H1 (cell line): ENCODE results near the gene RAI14. TPM values are rescaled to one million over a fixed set of nuclear protein-coding genes. Genes with fewer than 3 reads are reported as not detected.

Experiments
- CTCF ChIA-PET: fragments of 300-600 bp; sonication (Branson Sonifier 250); formaldehyde crosslinking; loops from one replicate; lab custom pipeline; 2021; ENCODE audit not compliant: partially characterized antibody; lab: Charles Lee
- POLR2A ChIA-PET: fragments of 300-600 bp; sonication (Branson Sonifier 250); formaldehyde crosslinking; loops from one replicate; lab custom pipeline; 2021; ENCODE audit warnings: inconsistent platforms; ENCODE audit not compliant: partially characterized antibody; lab: Charles Lee
- DNase-seq, 2 experiments: peaks; one replicate each; pipeline versions ENCODE4 v3.0.0 to v3.0.0-alpha.2; 2010 to 2022; ENCODE audit warnings: low spot score in 2 of 2, low read depth in 1 of 2, mixed read lengths in 1 of 2
- FAIRE-seq: peaks from 2 replicates; lab custom pipeline; 2011; peaks lifted over from hg19 to GRCh38; lab: Jason Lieb, UNC
- H2AFZ ChIP-seq: 2 replicates; pipeline ENCODE4 v1.8.1; 2012; ENCODE audit warnings: low read length, inconsistent platforms
- H2AK5ac ChIP-seq: 2 replicates; pipeline ENCODE4 v1.6.1; 2013; ENCODE audit warnings: low read depth, low read length
- H2BK120ac ChIP-seq: replicated peaks from 2 replicates; pipeline ENCODE3; 2013; ENCODE audit warnings: low read depth, low read length, inconsistent platforms
- H2BK12ac ChIP-seq: 2 replicates; pipeline ENCODE4 v1.6.1; 2013; ENCODE audit warnings: low read depth, low read length
- H2BK15ac ChIP-seq: 2 replicates; pipeline ENCODE4 v1.6.1; 2013; ENCODE audit warnings: low read length
- H2BK20ac ChIP-seq: 2 replicates; pipeline ENCODE4 v1.6.1; 2013; ENCODE audit warnings: low read length
- H2BK5ac ChIP-seq: 2 replicates; pipeline ENCODE4 v1.6.1; 2013; ENCODE audit warnings: low read depth, low read length
- H3K14ac ChIP-seq: 2 replicates; pipeline ENCODE4 v1.6.1; 2013; ENCODE audit warnings: inconsistent platforms; ENCODE audit not compliant: insufficient read length
- H3K18ac ChIP-seq: 2 replicates; pipeline ENCODE4 v1.6.1; 2013; ENCODE audit warnings: low read length; ENCODE audit errors: extremely low read depth
- H3K23ac ChIP-seq: 2 replicates; pipeline ENCODE4 v1.6.1; 2013; ENCODE audit warnings: inconsistent platforms; ENCODE audit not compliant: insufficient read length
- H3K23me2 ChIP-seq: 2 replicates; pipeline ENCODE4 v1.6.1; 2013; ENCODE audit warnings: low read depth, low read length
- H3K27ac ChIP-seq: 2 replicates; pipeline ENCODE4 v1.6.1; 2011; ENCODE audit warnings: low read depth, low read length, inconsistent platforms
- H3K27me3 ChIP-seq, 4 experiments: replicated peaks in 1 of 4; 1 replicate in 1 of 4; 2 replicates in 3 of 4; pipeline versions ENCODE4 v1.6.1 to v1.8.1; 2011 to 2013; ENCODE audit warnings: low read length in 3 of 4, mild to moderate bottlenecking in 3 of 4, inconsistent platforms in 2 of 4, mixed read lengths in 2 of 4, moderate library complexity in 1 of 4; ENCODE audit not compliant: control insufficient read depth in 3 of 4, insufficient read depth in 3 of 4; ENCODE audit errors: extremely low read depth in 1 of 4
- H3K36me3 ChIP-seq, 4 experiments: 2 replicates each; pipeline versions ENCODE4 v1.6.1 to v1.8.1; 2011 to 2013; ENCODE audit warnings: mild to moderate bottlenecking in 4 of 4, low read length in 3 of 4, moderate library complexity in 2 of 4, control low read depth in 1 of 4, inconsistent platforms in 1 of 4; ENCODE audit not compliant: insufficient read depth in 4 of 4, control insufficient read depth in 2 of 4
- H3K4ac ChIP-seq: replicated peaks from 2 replicates; pipeline ENCODE3; 2013; ENCODE audit warnings: low read length, low read depth, mixed read lengths, inconsistent platforms; ENCODE audit not compliant: insufficient read length
- H3K4me1 ChIP-seq, 4 experiments: replicated peaks in 1 of 4; 1 replicate in 1 of 4; 2 replicates in 3 of 4; pipeline versions ENCODE4 v1.6.1 to v1.8.1; 2011 to 2013; ENCODE audit warnings: low read length in 3 of 4, inconsistent platforms in 2 of 4, mixed read lengths in 1 of 4; ENCODE audit not compliant: insufficient read depth in 4 of 4, control insufficient read depth in 3 of 4
- H3K4me2 ChIP-seq, 2 experiments: 2 replicates each; pipeline versions ENCODE4 v1.6.1 to v1.8.1; 2011 to 2013; ENCODE audit warnings: low read depth in 2 of 2, low read length in 2 of 2, control low read depth in 1 of 2, inconsistent platforms in 1 of 2, mild to moderate bottlenecking in 1 of 2; ENCODE audit not compliant: insufficient read depth in 1 of 2
- H3K4me3 ChIP-seq, 4 experiments: fragments of 200-600, 300-600 bp in 1 of 4; sonication (generic), shearing (Covaris generic), sonication (Bioruptor Twin) in 1 of 4; 2 replicates each; pipeline versions ENCODE4 v1.5.1 to v1.8.1; 2011 to 2016; ENCODE audit warnings: low read length in 4 of 4, low read depth in 3 of 4, control low read depth in 2 of 4, inconsistent platforms in 2 of 4, mild to moderate bottlenecking in 2 of 4, mixed read lengths in 1 of 4, moderate library complexity in 1 of 4; ENCODE audit not compliant: insufficient read depth in 2 of 4; ENCODE audit errors: extremely low read depth in 1 of 4
- H3K56ac ChIP-seq: replicated peaks from 2 replicates; pipeline ENCODE3; 2013; ENCODE audit warnings: low read depth, mild to moderate bottlenecking, mixed read lengths, low read length, inconsistent platforms; ENCODE audit not compliant: insufficient read length
- H3K79me1 ChIP-seq: 2 replicates; pipeline ENCODE4 v1.6.1; 2013; ENCODE audit warnings: low read depth, low read length, control low read depth
- H3K79me2 ChIP-seq, 2 experiments: 2 replicates each; pipeline versions ENCODE4 v1.6.1 to v1.8.1; 2012 to 2013; ENCODE audit warnings: low read length in 2 of 2, mild to moderate bottlenecking in 2 of 2, inconsistent platforms in 1 of 2; ENCODE audit not compliant: insufficient read depth in 2 of 2, control insufficient read depth in 1 of 2
- H3K9ac ChIP-seq, 4 experiments: replicated peaks in 1 of 4; 1 replicate in 1 of 4; 2 replicates in 3 of 4; pipeline versions ENCODE4 v1.6.1 to v1.8.1; 2011 to 2013; ENCODE audit warnings: low read depth in 3 of 4, low read length in 3 of 4, control low read depth in 2 of 4, mild to moderate bottlenecking in 2 of 4, moderate library complexity in 2 of 4, inconsistent platforms in 1 of 4; ENCODE audit errors: extremely low read depth in 1 of 4
- H3K9me3 ChIP-seq, 2 experiments: 2 replicates each; pipeline versions ENCODE4 v1.6.1 to v1.8.1; 2012 to 2013; ENCODE audit warnings: mild to moderate bottlenecking in 2 of 2, moderate library complexity in 2 of 2, control low read depth in 1 of 2, inconsistent platforms in 1 of 2, low read depth in 1 of 2, low read length in 1 of 2, mixed read lengths in 1 of 2; ENCODE audit not compliant: insufficient read depth in 2 of 2
- H4K20me1 ChIP-seq, 2 experiments: replicated peaks in 1 of 2; 2 replicates each; pipeline versions ENCODE3 to v1.8.1; 2011 to 2013; ENCODE audit warnings: inconsistent platforms in 2 of 2, low read length in 2 of 2, mild to moderate bottlenecking in 1 of 2; ENCODE audit not compliant: insufficient read depth in 2 of 2, control insufficient read depth in 1 of 2
- H4K5ac ChIP-seq: 2 replicates; pipeline ENCODE4 v1.6.1; 2013; ENCODE audit warnings: low read length, low read depth, mixed read lengths, inconsistent platforms; ENCODE audit not compliant: insufficient read length
- H4K8ac ChIP-seq: 2 replicates; pipeline ENCODE4 v1.8.0; 2013; ENCODE audit warnings: mild to moderate bottlenecking, moderate library complexity, low read length, inconsistent platforms; ENCODE audit not compliant: insufficient read depth; ENCODE audit errors: extremely low read depth
- H4K91ac ChIP-seq: replicated peaks from 2 replicates; pipeline ENCODE3; 2013; ENCODE audit warnings: low read length, mixed read lengths, inconsistent platforms; ENCODE audit not compliant: insufficient read length
- WGBS, 2 experiments: shearing (Covaris generic) in 1 of 2; methylation state at CpG; one replicate each; pipeline versions ENCODE4 v1.1.6 to v1.1.7; 2013 to 2015; ENCODE audit warnings: low lambda C conversion rate in 2 of 2, mixed read lengths in 2 of 2, inconsistent platforms in 1 of 2, low coverage in 1 of 2, missing lambda C conversion rate in 1 of 2; ENCODE audit not compliant: insufficient replicate concordance in 2 of 2, insufficient coverage in 1 of 2, insufficient read length in 1 of 2; ENCODE audit errors: extremely low coverage in 1 of 2, missing lambda C conversion rate in 1 of 2; 5-methylcytosine and 5-hydroxymethylcytosine counted together
- polyA plus RNA-seq, 7 experiments: library from polyadenylated mRNA; depleted of rRNA in 3 of 7; stranded (reverse) in 5 of 7; unstranded in 2 of 7; fragments of >200 nt in 5 of 7; fragments of 200-250 nt in 2 of 7; gene quantifications; 1 replicate in 5 of 7; 2 replicates in 1 of 7; 4 replicates in 1 of 7; pipeline versions ENCODE4 v1.2.1 to v1.2.3, GENCODE V29; 2011 to 2013; ENCODE audit warnings: missing spikeins in 2 of 7, mixed read lengths in 2 of 7
- total RNA-seq: library from RNA; stranded (reverse); fragmentation: NEBNext Ultra II Directional; extraction: Animal tissue kit (Norgen Biotek cat#: 25700); gene quantifications from 2 replicates; pipeline ENCODE4 v1.2.1, GENCODE V29; 2021

RAI14 gene
- total and polyA plus RNA-seq, 2 of the 8 experiments (the other 6 are each of a cell fraction or from before 2014, with no cell fraction given) = 48.4 to 210 TPM

- POLR2A ChIA-PET = interaction anchor here (1.0 to 2.2 kb wide), 5 partner anchors 9 to 213 kb away, joined by 4 to 11 read pairs (median 5); no protein-coding TSS in a partner anchor
- H3K9ac ChIP-seq = no peak overlapping the region
These were observed 30.7 kb downstream of the RAI14 start for GRCh38 chr5:34686762-34687268.

More at GRCh38 chr5:34686762-34687268, 30.7 kb downstream of the RAI14 start:
- H2AK5ac ChIP-seq = no peak overlapping the region
- H2BK15ac ChIP-seq = no peak overlapping the region
- no peak for FAIRE-seq
- H3K9me3 ChIP-seq = no peaks in the 10 kb centered on the region
- no peaks in the 10 kb centered on the region; the same call in none of the 2 replicates for H3K23me2 ChIP-seq
- WGBS, 2 experiments = 82% methylated on average over 7 of the region's 7 CpGs; no CpG with 5 or more reads in 1 of the 2 experiments
- H3K27ac ChIP-seq = no peak overlapping the region; the same call in 1 of the 2 replicates
- no peak overlapping the region; the same call in 1 of the 2 replicates for H2BK12ac ChIP-seq
- H3K14ac ChIP-seq = no peak overlapping the region
- no peak overlapping the region for H2AFZ ChIP-seq
- peak overlapping the region in 1 of 2 experiments; percentile 54; a peak in 1 of 4 replicates for H3K4me2 ChIP-seq
- H3K79me2 ChIP-seq = peaks cover 17 to 99% of the 10 kb centered on the region in 2 experiments
- H2BK5ac ChIP-seq = no peak overlapping the region
- H3K79me1 ChIP-seq = no peaks in the 10 kb centered on the region; the same call in 1 of the 2 replicates
- no peaks in the 10 kb centered on the region for H3K27me3 ChIP-seq
- CTCF ChIA-PET = interaction anchor here (0.8 to 3.8 kb wide), 8 partner anchors 21 to 211 kb away, joined by 3 to 9 read pairs (median 3); no protein-coding TSS in a partner anchor
- no peak overlapping the region for H4K5ac ChIP-seq
- peaks cover 13 to 18% of the 10 kb centered on the region in 2 experiments for H4K20me1 ChIP-seq
- H3K56ac ChIP-seq = no peak overlapping the region
- DNase-seq = no peak
- no peak overlapping the region for H2BK20ac ChIP-seq
- no peak overlapping the region for H4K91ac ChIP-seq
- H2BK120ac ChIP-seq = no peak overlapping the region
- no peak overlapping the region for H3K23ac ChIP-seq
- no peak overlapping the region for H3K18ac ChIP-seq
- H3K4me3 ChIP-seq = no peak overlapping the region
- peaks cover 2 to 25% (median 15%) of the 10 kb centered on the region in 4 experiments; a peak in 7 of 8 replicates for H3K36me3 ChIP-seq
- peaks cover 4 to 24% (median 17%) of the 10 kb centered on the region in 4 experiments; a peak in 6 of 7 replicates for H3K4me1 ChIP-seq
- H4K8ac ChIP-seq = no peak overlapping the region
- no peak overlapping the region for H3K4ac ChIP-seq
